Measurements from ENCODE around the gene NCEH1. TPM values are rescaled to one million over a fixed set of nuclear protein-coding genes. Genes with fewer than 3 reads are reported as not detected.
A peak's percentile ranks its signal among the peaks of the same experiment; 100 is the strongest.

The NCEH1 gene
- total RNA-seq, 1 experiment from 2014 or later = 4.5 TPM

DNA sequence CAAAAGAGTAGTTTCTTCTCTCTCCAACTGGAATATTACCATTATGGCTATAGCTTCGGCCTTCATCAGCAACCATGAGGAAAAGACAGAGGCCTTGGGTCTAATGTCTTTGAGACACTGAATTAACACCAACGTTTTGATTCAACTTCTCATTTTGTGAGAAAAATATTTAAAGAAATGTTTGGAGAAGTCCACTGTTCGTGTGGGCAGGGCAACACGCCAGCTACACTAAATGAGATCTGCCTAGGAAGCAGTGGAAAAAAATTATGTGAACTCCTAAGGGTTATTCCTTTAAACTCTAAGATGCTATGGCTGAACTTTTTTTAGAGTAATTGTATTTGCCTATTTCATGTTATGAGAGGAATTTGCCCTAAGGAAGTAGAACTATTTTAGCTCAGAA lies 41.8 kb downstream of the NCEH1 start (continued):
- TF ChIP-seq, protein P1, sequence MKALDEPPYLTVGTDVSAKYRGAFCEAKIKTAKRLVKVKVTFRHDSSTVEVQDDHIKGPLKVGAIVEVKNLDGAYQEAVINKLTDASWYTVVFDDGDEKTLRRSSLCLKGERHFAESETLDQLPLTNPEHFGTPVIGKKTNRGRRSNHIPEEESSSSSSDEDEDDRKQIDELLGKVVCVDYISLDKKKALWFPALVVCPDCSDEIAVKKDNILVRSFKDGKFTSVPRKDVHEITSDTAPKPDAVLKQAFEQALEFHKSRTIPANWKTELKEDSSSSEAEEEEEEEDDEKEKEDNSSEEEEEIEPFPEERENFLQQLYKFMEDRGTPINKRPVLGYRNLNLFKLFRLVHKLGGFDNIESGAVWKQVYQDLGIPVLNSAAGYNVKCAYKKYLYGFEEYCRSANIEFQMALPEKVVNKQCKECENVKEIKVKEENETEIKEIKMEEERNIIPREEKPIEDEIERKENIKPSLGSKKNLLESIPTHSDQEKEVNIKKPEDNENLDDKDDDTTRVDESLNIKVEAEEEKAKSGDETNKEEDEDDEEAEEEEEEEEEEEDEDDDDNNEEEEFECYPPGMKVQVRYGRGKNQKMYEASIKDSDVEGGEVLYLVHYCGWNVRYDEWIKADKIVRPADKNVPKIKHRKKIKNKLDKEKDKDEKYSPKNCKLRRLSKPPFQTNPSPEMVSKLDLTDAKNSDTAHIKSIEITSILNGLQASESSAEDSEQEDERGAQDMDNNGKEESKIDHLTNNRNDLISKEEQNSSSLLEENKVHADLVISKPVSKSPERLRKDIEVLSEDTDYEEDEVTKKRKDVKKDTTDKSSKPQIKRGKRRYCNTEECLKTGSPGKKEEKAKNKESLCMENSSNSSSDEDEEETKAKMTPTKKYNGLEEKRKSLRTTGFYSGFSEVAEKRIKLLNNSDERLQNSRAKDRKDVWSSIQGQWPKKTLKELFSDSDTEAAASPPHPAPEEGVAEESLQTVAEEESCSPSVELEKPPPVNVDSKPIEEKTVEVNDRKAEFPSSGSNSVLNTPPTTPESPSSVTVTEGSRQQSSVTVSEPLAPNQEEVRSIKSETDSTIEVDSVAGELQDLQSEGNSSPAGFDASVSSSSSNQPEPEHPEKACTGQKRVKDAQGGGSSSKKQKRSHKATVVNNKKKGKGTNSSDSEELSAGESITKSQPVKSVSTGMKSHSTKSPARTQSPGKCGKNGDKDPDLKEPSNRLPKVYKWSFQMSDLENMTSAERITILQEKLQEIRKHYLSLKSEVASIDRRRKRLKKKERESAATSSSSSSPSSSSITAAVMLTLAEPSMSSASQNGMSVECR (CRISPR knock-in tag; IDR thresholded peaks at IDR 0.05; ENCODE audit: borderline replicate concordance) = no peak
- TF ChIP-seq, protein P2, sequence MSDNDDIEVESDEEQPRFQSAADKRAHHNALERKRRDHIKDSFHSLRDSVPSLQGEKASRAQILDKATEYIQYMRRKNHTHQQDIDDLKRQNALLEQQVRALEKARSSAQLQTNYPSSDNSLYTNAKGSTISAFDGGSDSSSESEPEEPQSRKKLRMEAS (CRISPR knock-in tag; IDR thresholded peaks at IDR 0.05) = no peak
- TF ChIP-seq ESRRA (CRISPR knock-in tag; IDR thresholded peaks at IDR 0.05; ENCODE audit: borderline replicate concordance) (no peak), ZNF138 (CRISPR knock-in tag; conservative IDR thresholded peaks at IDR 0.05) (no peak), NR2C2 (CRISPR knock-in tag; IDR thresholded peaks at IDR 0.05) (no peak), SP1 (CRISPR knock-in tag; conservative IDR thresholded peaks at IDR 0.05) (no peak), MXD4 (CRISPR knock-in tag; IDR thresholded peaks at IDR 0.05; ENCODE audit: borderline replicate concordance) (no peak)
- TF ChIP-seq, protein P3, sequence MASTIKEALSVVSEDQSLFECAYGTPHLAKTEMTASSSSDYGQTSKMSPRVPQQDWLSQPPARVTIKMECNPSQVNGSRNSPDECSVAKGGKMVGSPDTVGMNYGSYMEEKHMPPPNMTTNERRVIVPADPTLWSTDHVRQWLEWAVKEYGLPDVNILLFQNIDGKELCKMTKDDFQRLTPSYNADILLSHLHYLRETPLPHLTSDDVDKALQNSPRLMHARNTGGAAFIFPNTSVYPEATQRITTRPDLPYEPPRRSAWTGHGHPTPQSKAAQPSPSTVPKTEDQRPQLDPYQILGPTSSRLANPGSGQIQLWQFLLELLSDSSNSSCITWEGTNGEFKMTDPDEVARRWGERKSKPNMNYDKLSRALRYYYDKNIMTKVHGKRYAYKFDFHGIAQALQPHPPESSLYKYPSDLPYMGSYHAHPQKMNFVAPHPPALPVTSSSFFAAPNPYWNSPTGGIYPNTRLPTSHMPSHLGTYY (CRISPR knock-in tag; IDR thresholded peaks at IDR 0.05) = no peak

DNA sequence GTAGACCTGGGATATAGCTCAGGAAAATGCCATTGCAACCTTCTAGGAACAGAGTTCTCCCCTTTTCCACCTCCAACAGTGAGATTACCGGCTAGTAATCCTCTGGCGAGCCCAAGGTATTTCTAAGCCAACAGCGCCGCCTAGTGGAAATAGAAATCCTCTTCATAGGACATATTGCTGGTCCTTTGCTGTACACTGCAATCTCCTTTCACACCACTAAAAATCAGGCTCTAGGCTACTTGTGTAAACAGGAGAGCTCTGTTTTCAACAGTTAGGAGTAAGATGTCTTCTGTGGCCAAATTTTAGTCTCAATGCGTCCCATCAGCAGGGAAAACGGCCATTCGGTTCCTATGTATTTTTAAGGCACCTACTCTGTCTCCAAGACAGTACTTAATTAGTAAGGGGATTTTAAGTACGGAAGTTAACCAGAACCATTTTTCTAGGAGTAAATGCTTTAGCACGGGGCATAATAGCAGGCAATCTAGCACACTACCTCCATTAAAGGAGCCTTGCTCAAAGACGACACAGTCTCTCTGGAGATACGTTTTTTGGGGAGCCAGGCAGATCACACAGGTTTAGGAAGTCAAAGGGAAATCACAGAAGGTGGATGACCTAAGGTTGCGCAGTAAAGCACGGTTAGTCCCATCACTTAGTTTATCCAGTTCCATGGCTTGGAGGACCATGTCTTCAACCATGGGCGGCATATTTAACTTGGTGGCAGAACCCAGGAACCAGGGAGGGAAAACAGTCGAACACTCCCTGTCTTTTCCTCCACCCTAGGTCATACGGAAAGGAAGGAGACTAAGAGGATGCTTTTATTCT lies 43.8 kb downstream of the NCEH1 start:
- DNase-seq (ENCODE audit: low spot score) (peak; percentile 83), ATAC-seq (peak; percentile 99)
- Mint-ChIP-seq H3K9me3 (peaks cover 46% of the 10 kb centered on the region), H3K4me3 (no peak overlapping the region), H3K36me3 (peaks cover 31% of the 10 kb centered on the region), H3K4me1 (peaks cover 11% of the 10 kb centered on the region), H3K27ac (peak overlapping the region; percentile 5; the same call in 1 of the 2 replicates), H3K27me3 (ENCODE audit: low read depth) (no peaks in the 10 kb centered on the region; the same call in 1 of the 2 replicates)
- CTCF ChIA-PET = interaction anchor here (0.6 to 2.0 kb wide), 18 partner anchors 8 to 338 kb away, joined by 3 to 17 read pairs (median 4); partner anchors contain the start of genes ECT2 and NCEH1
- POLR2A ChIA-PET = interaction anchor here (1.0 kb wide), 1 partner anchor 83 kb away, joined by 3 read pairs; the partner anchor contains the start of gene ECT2
- TF ChIP-seq, protein P3 (CRISPR knock-in tag; IDR thresholded peaks at IDR 0.05) = no peak
- TF ChIP-seq, protein P4, sequence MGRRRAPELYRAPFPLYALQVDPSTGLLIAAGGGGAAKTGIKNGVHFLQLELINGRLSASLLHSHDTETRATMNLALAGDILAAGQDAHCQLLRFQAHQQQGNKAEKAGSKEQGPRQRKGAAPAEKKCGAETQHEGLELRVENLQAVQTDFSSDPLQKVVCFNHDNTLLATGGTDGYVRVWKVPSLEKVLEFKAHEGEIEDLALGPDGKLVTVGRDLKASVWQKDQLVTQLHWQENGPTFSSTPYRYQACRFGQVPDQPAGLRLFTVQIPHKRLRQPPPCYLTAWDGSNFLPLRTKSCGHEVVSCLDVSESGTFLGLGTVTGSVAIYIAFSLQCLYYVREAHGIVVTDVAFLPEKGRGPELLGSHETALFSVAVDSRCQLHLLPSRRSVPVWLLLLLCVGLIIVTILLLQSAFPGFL (CRISPR knock-in tag; IDR thresholded peaks at IDR 0.05; ENCODE audit: borderline replicate concordance) = no peak
- TF ChIP-seq TEAD1 (CRISPR knock-in tag; IDR thresholded peaks at IDR 0.05) = no peak
- TF ChIP-seq, protein P5, sequence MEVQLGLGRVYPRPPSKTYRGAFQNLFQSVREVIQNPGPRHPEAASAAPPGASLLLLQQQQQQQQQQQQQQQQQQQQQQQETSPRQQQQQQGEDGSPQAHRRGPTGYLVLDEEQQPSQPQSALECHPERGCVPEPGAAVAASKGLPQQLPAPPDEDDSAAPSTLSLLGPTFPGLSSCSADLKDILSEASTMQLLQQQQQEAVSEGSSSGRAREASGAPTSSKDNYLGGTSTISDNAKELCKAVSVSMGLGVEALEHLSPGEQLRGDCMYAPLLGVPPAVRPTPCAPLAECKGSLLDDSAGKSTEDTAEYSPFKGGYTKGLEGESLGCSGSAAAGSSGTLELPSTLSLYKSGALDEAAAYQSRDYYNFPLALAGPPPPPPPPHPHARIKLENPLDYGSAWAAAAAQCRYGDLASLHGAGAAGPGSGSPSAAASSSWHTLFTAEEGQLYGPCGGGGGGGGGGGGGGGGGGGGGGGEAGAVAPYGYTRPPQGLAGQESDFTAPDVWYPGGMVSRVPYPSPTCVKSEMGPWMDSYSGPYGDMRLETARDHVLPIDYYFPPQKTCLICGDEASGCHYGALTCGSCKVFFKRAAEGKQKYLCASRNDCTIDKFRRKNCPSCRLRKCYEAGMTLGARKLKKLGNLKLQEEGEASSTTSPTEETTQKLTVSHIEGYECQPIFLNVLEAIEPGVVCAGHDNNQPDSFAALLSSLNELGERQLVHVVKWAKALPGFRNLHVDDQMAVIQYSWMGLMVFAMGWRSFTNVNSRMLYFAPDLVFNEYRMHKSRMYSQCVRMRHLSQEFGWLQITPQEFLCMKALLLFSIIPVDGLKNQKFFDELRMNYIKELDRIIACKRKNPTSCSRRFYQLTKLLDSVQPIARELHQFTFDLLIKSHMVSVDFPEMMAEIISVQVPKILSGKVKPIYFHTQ (CRISPR knock-in tag; IDR thresholded peaks at IDR 0.05) = no peak
- TF ChIP-seq MYBL2 (CRISPR knock-in tag; IDR thresholded peaks at IDR 0.05) = no peak
- TF ChIP-seq, protein P6, sequence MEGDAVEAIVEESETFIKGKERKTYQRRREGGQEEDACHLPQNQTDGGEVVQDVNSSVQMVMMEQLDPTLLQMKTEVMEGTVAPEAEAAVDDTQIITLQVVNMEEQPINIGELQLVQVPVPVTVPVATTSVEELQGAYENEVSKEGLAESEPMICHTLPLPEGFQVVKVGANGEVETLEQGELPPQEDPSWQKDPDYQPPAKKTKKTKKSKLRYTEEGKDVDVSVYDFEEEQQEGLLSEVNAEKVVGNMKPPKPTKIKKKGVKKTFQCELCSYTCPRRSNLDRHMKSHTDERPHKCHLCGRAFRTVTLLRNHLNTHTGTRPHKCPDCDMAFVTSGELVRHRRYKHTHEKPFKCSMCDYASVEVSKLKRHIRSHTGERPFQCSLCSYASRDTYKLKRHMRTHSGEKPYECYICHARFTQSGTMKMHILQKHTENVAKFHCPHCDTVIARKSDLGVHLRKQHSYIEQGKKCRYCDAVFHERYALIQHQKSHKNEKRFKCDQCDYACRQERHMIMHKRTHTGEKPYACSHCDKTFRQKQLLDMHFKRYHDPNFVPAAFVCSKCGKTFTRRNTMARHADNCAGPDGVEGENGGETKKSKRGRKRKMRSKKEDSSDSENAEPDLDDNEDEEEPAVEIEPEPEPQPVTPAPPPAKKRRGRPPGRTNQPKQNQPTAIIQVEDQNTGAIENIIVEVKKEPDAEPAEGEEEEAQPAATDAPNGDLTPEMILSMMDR (IDR thresholded peaks at IDR 0.05) = peak; percentile 83
- TF ChIP-seq IRF2 (CRISPR knock-in tag; IDR thresholded peaks at IDR 0.05; ENCODE audit: borderline replicate concordance, low read depth) = no peak
- TF ChIP-seq, protein P7, sequence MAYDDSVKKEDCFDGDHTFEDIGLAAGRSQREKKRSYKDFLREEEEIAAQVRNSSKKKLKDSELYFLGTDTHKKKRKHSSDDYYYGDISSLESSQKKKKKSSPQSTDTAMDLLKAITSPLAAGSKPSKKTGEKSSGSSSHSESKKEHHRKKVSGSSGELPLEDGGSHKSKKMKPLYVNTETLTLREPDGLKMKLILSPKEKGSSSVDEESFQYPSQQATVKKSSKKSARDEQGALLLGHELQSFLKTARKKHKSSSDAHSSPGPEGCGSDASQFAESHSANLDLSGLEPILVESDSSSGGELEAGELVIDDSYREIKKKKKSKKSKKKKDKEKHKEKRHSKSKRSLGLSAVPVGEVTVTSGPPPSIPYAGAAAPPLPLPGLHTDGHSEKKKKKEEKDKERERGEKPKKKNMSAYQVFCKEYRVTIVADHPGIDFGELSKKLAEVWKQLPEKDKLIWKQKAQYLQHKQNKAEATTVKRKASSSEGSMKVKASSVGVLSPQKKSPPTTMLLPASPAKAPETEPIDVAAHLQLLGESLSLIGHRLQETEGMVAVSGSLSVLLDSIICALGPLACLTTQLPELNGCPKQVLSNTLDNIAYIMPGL (CRISPR knock-in tag; IDR thresholded peaks at IDR 0.05) = peak; percentile 31; the same call in 1 of the 2 replicates
